Breast epithelium (tissue), 3 donors: ENCODE measurements around the gene GPR61.

Experiments
- POLR2A ChIP-seq: fragments of 450-650 bp; IDR thresholded peaks from one replicate; pipeline ENCODE4 v1.6.1; 2016; ENCODE audit warnings: antibody characterized with exemption, mild to moderate bottlenecking, moderate library complexity
- TF ChIP-seq, protein P1 (sequence below), 3 donors: fragments of 450-650 bp; IDR thresholded peaks; one replicate each; pipeline ENCODE4 v1.5.1; 2016 to 2017; ENCODE audit warnings: antibody characterized with exemption in 3 of 3, mild to moderate bottlenecking in 3 of 3, moderate library complexity in 3 of 3

DNA sequence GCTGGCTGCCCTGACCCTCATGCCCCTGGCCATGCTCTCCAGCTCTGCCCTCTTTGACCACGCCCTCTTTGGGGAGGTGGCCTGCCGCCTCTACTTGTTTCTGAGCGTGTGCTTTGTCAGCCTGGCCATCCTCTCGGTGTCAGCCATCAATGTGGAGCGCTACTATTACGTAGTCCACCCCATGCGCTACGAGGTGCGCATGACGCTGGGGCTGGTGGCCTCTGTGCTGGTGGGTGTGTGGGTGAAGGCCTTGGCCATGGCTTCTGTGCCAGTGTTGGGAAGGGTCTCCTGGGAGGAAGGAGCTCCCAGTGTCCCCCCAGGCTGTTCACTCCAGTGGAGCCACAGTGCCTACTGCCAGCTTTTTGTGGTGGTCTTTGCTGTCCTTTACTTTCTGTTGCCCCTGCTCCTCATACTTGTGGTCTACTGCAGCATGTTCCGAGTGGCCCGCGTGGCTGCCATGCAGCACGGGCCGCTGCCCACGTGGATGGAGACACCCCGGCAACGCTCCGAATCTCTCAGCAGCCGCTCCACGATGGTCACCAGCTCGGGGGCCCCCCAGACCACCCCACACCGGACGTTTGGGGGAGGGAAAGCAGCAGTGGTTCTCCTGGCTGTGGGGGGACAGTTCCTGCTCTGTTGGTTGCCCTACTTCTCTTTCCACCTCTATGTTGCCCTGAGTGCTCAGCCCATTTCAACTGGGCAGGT lies 3.8 kb downstream of the GPR61 start:
- TF ChIP-seq POLR2A = no peak
- TF ChIP-seq, protein P1, sequence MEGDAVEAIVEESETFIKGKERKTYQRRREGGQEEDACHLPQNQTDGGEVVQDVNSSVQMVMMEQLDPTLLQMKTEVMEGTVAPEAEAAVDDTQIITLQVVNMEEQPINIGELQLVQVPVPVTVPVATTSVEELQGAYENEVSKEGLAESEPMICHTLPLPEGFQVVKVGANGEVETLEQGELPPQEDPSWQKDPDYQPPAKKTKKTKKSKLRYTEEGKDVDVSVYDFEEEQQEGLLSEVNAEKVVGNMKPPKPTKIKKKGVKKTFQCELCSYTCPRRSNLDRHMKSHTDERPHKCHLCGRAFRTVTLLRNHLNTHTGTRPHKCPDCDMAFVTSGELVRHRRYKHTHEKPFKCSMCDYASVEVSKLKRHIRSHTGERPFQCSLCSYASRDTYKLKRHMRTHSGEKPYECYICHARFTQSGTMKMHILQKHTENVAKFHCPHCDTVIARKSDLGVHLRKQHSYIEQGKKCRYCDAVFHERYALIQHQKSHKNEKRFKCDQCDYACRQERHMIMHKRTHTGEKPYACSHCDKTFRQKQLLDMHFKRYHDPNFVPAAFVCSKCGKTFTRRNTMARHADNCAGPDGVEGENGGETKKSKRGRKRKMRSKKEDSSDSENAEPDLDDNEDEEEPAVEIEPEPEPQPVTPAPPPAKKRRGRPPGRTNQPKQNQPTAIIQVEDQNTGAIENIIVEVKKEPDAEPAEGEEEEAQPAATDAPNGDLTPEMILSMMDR (IDR thresholded peaks at IDR 0.05) = no peak
